Left ventricle myocardium superior (tissue), 1 donor: Measurements from ENCODE around the gene NMD3. TPM values are rescaled to one million over a fixed set of nuclear protein-coding genes. Genes with fewer than 3 reads are reported as not detected.

Source experiments
- ATAC-seq: fragments of 200-7000 bp; cut with Tn5 transposase; one replicate; pipeline ENCODE4 v1.9.1; 2020; ENCODE audit warnings: mild to moderate bottlenecking, moderate library complexity
- DNase-seq: peaks from one replicate; pipeline ENCODE4 v3.0.0-alpha.2; 2020
- intact Hi-C: fragments of 100-400 bp; cut with micrococcal nuclease; formaldehyde crosslinking; loops from one replicate; pipeline ENCODE4 v1.11.0; 2022
- total RNA-seq: library from RNA; stranded (reverse); fragmentation: NEBNext Ultra II Directional; extraction: Animal tissue kit (Norgen Biotek cat#: 25700); gene quantifications from one replicate; pipeline ENCODE4 v1.2.1, GENCODE V29; 2021
- donor health status: DM: no; HTN: yes; CAD: no; lungs with severe emphysema.

Gene NMD3
- total RNA-seq, 1 donor from 2014 or later, result 64.6 TPM

DNA sequence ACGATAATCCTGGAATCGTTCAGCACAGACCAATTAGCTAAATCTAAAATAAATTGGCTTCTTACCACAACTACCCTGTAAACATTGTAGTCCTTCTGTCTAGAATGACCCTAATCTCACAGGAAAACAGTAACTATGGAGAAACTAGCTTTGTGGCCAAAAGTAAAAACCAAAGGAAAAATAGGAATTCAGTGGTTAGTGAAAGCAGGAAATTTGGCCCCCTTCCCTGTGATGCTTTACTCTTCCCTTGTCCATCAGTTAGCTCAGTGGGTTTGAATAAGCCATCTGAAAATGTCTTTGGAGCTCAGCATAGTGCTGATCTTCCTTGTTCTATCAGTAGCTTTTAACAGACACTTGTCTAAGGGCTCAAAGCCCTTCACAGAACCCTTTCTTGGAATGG, 1.6 kb downstream of the NMD3 start:
- ATAC-seq (no peak), DNase-seq (no peak)
- intact Hi-C loops, result no loop called here

DNA sequence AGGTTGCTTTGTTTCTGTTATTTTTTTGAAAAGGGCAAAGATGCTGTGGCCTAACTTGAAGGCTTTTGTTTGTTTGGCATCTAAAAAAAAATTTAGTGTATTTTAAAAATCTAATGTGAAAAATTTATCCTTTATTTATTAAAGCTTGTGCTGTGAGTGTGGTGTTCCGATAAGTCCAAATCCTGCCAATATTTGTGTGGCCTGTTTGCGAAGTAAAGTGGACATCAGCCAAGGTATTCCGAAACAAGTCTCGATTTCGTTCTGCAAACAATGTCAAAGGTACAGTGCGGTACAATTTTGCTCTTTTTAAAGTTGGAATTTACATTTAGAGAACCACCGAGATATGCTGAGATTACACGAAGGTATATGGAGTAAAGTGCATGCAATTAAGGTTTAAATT, 3.7 kb downstream of the NMD3 start:
- intact Hi-C loops, result no loop called here
- DNase-seq (no peak), ATAC-seq (no peak)

DNA sequence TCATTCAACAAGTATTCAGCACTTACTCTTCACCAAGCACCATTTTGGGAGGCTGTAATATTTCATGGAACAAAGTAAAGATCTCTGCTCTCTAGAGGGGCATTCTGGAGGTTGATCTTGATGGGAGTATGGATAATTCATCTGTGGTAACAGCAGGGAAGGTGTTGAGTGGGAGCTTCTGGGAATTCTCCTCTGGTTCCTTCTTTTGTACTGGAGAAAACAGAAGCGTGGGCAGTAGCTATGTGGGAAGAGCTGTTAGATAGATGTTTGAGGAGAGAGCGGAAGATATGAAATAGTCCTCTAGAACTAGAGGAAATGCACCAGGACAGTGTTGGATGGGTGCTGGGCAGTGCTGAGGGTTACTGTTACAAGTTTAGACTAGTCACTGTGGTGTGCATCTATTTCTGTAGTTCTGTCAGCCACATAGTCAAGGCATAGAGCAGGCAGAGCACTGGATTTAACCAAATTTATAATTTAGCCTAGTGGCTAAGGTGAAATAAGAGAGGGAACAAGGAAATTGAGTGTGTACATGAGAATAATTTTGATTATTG, 9.6 kb downstream of the NMD3 start:
- DNase-seq (no peak), ATAC-seq (peak; percentile 61)
- intact Hi-C loops, result no loop called here

DNA sequence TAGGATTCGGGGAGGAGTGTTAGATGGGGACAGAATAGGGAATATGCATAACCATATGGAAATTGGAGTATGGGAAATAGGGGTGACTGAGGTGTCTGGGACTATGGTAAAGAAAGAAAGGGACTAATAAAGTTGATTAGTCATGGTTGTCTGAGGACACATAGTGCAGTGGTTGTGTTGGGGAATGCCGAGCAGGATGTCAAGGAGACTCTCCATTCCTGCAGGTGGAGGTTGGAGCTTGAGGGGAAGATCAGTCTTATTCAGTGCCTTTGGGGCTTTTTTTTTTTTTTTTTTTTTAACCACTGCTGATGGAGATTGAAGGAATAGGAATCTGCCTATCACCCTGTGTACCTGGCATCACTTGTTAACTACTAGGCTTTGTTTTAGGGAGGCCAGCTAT, 10.8 kb downstream of the NMD3 start:
- DNase-seq, result no peak
- intact Hi-C loops, result no loop called here
- no peak for ATAC-seq

DNA sequence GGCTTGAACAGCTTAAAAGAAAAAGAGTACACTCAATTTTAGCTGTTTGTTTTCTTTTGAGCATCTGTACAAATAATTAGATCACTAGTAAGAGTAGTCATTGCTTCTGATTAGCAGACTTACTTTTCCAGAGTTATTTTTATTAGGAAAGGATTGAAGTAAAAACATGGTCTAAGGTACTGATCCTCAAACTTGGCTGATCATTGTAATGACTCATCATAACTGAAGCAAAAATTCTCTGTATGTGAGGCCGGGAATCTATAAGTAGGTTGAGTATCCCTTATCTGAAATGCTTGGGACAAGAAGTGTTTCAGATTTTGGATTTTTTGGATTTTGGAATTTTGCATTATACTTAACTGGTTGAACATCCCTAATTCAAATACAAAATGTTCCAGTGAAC, 12.4 kb downstream of the NMD3 start:
- intact Hi-C loops, result no loop called here
- ATAC-seq (no peak), DNase-seq (no peak)

DNA sequence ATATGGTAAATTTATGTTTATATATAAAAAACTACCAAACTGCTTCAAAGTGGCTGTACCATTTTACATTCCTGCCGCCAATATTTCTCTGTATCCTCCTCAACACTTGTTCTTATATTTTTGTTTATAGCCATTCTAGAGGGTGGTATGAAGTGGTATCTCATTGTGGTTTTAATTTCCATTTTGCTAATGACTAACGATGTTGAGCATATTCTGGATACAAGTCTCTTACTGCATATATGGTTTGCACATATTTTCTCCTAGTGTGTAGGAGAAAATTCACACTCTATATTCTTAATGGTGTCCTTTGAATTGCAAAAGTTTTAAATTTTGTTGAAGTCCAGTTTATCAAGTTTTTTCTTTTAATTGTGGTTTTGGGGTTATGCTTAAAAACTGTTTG, 15.1 kb downstream of the NMD3 start:
- intact Hi-C loops, result no loop called here

DNA sequence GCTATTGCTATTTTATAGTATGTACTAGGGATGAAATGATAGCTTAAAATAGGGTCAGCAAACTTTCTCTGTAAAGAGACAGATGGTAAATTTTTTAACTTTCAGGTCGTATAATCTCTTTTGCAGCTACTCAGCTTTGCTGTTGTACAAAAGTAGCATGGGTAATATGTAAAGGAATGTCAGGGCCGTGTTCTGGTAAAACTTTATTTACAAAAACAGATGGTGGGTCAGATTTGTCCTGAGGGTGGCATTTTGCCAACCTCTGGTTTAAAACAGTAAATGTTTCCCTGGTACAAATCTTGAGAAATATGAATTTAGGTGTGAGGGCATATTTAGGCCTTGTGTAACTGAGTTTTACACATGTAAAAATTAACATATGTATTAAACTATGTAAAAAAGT, 18.6 kb downstream of the NMD3 start:
- ATAC-seq, result no peak
- intact Hi-C loops, result no loop called here

More for the DNA sequence above, 15.1 kb downstream of the NMD3 start:
- ATAC-seq (no peak), DNase-seq (no peak)

DNA sequence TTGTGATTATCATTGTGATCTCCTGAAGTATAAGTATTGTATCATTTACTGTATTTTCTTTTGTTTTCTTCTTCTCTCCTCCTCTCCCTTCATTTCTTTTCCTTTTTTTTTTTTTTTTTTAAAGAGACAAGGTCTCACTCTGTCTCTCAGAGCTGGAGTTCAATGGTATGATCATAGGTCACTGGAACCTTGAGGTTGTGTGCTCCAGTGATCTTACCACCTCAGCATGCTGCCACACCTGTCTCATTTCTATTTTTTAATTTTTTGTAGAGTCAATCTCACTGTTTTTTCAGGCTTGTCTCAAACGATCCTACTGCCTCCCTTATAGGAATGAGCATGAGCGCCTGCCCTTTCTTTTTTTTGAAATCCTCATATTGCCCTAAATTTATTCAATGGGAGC, 23.4 kb downstream of the NMD3 start:
- intact Hi-C loops, result no loop called here
- DNase-seq (no peak), ATAC-seq (no peak)

More for the DNA sequence above, 18.6 kb downstream of the NMD3 start:
- DNase-seq, result no peak

DNA sequence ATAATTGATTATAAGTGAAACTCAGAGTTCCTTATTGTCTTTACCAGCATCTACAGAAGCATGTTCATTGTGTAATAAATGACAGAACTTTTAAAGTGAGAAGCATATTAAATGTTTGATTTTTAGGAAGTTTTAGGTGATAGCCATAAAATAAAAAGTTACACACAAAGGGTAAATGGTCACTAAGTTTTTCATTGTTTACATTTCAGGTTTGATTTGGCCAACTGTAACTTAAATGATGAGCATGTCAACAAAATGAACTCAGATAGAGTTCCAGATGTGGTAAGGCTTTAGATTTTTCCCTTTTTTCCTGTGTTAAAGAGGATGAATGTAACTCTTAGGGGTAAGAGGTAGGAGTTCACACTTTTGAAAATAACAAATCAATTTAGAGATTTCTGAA, 25.9 kb downstream of the NMD3 start:
- intact Hi-C loops, result no loop called here
- DNase-seq (no peak), ATAC-seq (no peak)

DNA sequence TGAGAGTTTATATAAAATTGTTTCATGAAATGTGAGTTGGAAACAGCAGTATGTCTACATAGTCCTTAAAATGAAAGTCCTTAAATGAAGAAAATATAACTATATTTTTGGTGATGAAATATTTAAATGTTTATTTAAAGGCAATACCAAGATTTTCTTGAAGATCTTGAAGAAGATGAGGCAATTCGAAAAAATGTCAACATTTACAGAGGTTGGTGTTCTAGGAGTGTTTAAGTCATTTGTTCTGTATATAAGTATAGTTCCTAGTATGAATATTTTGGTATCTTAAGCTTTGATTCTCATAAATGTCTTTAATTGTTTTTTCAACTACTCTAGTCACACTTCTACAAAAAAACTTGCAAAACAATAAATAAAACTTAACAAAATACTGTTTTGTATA, 29.0 kb downstream of the NMD3 start:
- intact Hi-C loops, result no loop called here
- ATAC-seq (no peak), DNase-seq (no peak)

DNA sequence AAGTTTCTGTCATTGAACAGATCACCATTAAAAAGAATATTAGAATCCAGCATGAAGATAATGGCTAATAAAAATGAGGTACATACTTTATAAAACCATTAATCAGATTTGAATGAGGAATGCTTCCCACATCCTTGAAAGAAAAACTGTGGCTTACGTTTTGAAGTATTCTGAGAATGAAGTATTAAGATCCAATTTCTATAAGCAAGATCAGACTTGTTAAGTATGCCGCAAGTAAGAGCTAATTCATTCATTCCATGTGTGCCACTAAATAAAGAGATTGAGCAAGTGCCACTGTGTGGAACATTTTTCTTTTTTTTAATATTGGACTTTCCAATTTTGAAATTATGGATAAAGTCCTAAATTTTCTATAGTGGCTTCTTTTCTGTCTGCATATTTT, 30.6 kb downstream of the NMD3 start:
- DNase-seq (no peak), ATAC-seq (no peak)
- intact Hi-C loops, result no loop called here

DNA sequence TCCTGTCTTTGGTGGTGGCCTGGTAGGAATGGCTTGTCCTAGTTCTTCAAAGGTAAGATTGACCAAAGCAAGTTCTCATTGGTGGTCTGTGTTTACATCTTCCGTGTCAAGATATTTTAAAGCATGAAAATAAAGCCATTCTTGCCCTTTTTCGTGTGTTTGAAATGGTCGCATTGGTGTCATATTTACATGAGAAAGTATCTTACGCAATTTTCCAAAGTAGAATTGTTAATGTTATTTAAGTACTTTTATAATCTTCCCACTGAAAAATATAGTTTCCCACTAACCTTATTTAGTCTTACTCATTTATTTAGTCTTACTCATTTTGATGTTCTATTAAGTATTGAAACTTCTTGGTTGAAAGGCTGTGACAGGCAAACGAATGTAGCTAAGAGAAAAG, 31.0 kb downstream of the NMD3 start:
- intact Hi-C loops, result no loop called here
- DNase-seq (no peak), ATAC-seq (no peak)

DNA sequence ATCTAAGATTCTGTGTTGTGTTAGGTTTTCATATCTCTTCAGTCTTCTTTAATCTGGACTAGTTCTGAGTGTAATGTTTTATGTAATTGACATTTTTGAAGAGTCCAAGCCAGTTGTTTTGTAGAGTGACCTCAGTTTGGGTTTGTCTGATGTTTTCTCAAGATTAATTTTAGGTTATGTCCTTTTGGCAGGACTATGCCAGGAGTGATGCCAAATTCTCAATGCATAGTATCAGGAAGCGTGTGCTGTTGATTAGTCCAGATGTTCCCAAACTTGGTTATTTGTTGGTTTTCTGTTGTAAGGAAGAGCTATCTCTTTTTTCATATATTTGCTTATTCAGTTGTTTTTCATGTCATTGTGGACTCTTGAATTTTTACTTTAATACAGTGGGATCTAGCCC, 32.6 kb downstream of the NMD3 start:
- DNase-seq (no peak), ATAC-seq (peak; percentile 12)
- intact Hi-C loops, result no loop called here

DNA sequence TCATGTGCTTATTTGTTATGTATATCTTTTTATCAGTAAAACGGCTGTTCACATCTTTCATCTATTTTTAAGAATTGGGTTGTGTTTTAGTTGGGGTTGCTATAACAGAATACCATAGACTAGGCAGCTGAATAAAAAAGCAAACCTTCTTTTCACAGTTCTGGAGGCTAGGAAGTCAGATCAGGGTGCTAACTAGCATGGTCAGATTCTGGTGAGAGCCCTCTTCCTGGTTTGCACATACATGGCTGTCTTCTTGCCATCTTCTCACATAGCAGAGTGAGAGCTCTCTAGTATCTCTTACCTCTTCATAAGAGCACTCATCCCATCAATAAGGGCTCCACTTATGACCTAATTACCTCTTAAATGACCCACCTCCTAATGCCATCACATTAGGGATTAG, 33.8 kb downstream of the NMD3 start:
- no peak for ATAC-seq
- DNase-seq, result no peak
- intact Hi-C loops, result no loop called here

DNA sequence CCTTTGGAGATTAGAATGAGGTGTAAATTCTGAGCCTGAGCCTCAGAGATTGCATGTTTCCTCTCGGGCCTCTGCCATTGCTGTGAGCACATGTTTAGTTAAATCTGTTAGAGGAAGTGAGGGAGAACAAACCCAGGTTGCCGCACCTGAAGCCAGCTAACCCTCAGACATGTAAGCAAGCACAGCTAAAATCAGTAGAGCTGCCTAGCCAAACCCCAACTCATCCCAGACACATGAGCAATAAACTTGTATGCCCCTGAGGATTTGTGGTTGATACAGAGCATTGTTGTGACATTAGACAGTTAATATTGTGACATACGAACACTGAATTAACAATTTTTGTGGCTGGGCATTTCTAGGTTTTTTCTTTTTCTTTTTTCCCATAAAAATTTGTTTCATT, 41.9 kb downstream of the NMD3 start:
- ATAC-seq (peak; percentile 19), DNase-seq (no peak)
- intact Hi-C loops, result no loop called here

DNA sequence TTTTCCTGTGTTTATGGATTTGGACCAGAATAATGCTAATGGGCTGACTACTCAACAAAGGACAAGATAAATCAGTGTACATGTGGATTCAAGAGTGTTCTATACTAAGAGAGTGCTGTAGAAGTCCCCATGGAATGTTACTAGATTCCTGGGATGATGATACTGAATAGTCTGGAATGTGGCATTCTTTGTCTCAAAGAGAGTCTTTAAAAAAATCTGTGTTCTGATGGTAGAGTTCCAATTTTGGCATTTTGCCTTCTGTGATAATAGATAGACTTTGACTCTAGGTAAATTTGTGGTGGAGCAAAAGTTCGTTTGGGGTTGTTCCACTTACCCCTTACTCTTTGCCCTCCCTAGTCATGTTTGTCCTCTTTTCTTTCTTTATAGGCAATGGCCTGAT, 43.7 kb downstream of the NMD3 start:
- intact Hi-C loops, result no loop called here
- ATAC-seq (no peak), DNase-seq (no peak)

DNA sequence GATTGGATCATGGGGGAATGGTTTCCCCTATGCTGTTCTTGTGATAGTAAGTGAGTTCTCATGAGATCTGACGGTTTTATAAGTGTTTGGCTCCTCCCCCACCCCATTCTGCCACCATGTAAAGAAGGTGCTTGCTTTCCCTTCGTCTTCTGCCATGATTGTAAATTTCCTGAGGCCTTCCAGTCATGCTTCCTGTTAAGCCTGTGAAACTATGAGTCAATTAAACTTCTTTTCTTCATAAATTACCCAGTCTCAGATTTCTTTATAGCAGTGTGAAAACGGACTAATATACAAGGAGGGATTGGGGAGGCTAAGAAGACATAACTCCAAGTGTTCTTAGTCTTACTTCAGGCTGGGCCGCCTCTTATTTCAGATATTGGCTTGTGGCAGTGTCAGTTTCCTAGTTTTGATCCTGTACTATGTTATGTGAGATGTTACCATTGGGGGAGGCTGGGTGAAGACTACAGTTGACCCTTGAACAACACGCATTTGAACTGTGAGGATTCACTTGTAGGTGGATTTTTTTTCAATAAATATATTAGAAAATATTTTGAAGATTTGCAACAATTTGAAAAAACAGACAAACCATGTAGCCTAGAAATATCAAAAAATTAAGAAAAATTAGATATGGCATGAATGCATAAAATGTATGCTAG, 44.9 kb downstream of the NMD3 start:
- intact Hi-C loops, result no loop called here
- DNase-seq (no peak), ATAC-seq (no peak)

DNA sequence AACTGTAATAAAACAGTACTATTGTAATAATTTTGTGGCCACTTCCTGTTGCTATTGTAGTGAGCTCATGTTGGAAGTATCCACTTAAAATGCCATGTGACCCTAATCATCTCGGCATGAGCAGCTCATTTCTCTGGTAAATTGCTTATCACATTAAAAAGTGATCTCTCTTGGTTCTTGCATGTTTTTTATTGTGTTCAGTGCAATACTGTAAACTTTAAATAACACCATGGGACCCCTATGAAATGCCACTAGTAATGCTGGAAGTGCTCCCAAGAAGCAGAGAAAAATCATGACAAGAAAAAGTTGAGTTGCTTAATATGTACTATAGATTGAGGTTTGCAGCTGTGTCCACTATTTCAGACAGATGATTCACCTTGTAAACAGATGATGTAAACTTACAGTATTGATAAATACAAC, 45.6 kb downstream of the NMD3 start:
- intact Hi-C loops, result no loop called here
- DNase-seq, result no peak
- no peak for ATAC-seq

DNA sequence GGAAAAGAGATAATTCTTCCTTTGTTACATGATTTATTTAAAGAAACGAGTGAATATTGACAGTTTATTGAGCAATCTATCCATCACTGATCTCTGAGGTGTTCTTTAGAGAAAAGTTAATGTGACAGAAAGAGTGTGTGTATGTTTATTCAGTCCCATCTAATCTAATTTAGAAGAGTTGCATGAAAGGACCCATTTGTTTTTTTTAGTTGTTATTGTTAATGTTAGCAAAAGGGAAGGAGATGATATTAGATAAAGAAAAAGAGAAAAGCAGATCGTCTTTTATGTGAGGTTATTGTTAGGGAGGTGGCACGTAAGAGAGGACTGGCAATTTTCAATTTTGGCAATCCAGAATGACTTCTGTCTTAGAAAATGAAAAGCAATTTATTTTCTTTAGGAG, 46.5 kb downstream of the NMD3 start:
- ATAC-seq (no peak), DNase-seq (no peak)
- intact Hi-C loops, result no loop called here

DNA sequence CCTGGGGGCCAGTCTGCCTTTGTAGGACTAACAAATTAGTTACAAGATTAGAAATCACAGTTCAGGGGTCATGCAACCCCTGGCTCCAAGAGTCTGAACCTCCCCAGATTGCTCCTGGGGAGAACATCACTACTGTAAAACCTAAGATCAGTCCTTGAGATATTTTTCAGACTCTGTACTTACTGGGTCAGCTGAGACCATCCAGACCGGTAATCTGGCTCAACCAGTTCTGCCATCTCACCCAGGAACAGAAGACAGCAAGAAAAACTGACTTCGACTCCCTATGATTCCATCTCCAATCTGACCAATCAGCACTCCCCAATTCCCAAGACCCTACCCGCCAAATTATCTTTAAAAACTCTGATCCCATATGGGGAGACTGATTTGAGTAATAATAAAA, 47.5 kb downstream of the NMD3 start:
- DNase-seq, result no peak
- no peak for ATAC-seq
- intact Hi-C loops, result no loop called here

DNA sequence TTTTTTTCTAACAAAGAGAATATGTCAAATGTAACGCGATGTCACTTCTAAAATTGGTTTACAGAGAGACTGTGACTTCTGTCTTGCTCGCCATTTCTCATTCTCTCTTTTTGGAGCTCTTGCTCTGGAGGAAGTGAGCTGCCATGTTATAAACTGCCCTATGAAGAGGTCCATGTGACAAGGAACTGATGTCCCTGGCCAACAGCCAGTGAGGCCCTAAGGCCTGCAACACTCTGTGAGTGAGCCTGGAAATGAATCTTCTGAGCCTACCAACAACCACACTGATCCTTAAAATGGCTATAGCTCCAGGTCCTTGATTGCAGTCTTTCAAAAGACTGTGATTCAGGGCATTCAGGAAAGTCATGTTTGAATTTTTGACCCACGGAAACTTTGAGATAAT, 49.9 kb downstream of the NMD3 start:
- DNase-seq (peak; percentile 36), ATAC-seq (peak; percentile 49)
- intact Hi-C loops, result no loop called here

DNA sequence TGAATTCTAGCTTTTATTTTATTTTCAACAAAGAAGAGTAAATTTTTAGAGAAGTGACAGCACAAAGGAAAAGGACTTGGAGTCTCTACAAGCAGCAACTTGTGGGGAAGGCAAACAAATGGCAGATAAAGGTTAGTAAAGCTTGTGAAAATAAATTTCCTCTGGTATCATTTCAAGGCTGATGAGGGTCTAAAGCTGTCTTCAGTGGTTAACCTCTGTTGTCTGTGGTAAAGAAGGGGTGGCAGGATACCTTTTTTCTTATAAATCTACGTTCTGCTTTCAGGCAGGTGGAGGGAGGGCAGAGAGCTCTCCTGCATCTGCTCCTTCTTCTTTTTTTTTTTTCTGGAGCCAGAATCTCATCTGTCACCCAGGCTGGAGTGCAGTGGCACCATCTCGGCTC, 50.5 kb downstream of the NMD3 start:
- intact Hi-C loops, result no loop called here
- no peak for DNase-seq
- no peak for ATAC-seq
